OCI-LY7 (cell line): ENCODE measurements around the gene PAX2.

Source experiments
- EZH2phosphoT487 ChIP-seq: fragments of 200-600 bp; sonication (generic); IDR thresholded peaks from 2 replicates; pipeline ENCODE4 v1.6.1; 2018; ENCODE audit warnings: low read depth, borderline replicate concordance, mild to moderate bottlenecking, mixed run types, antibody characterized with exemption, low read length, moderate library complexity, mixed read lengths
- TF ChIP-seq, protein P1 (sequence below): fragments of 200-600 bp; sonication (generic); conservative IDR thresholded peaks from 2 replicates; pipeline ENCODE4 v1.5.1; 2014; ENCODE audit warnings: mild to moderate bottlenecking, antibody characterized with exemption, low read length, moderate library complexity, mixed read lengths

DNA sequence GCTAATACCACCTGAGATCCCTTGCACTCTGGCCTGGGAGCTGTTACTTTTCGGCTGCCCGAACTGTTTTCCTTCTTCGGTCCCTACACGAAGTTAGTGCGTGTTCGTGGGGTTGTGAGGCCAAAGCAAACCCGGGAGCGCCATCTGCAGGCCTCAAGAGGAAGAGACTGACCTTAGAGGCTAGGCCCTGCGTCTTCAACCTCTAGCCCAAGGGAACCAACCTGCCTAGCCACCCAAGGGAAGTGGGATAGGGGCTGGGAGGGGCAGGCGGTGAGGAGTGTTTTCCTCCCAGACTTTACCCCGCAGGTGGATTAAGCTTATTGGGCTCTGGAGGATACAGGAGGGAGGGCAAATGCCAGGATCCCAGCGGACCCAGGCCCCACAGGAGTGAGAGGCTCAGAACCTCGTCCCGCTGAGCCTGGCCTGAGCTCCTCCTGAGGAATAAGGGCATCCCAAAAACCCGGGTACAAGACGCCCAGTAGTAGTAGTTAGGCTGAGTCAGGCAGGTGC is 1.7 kb upstream of the PAX2 start:
- TF ChIP-seq, protein P1, sequence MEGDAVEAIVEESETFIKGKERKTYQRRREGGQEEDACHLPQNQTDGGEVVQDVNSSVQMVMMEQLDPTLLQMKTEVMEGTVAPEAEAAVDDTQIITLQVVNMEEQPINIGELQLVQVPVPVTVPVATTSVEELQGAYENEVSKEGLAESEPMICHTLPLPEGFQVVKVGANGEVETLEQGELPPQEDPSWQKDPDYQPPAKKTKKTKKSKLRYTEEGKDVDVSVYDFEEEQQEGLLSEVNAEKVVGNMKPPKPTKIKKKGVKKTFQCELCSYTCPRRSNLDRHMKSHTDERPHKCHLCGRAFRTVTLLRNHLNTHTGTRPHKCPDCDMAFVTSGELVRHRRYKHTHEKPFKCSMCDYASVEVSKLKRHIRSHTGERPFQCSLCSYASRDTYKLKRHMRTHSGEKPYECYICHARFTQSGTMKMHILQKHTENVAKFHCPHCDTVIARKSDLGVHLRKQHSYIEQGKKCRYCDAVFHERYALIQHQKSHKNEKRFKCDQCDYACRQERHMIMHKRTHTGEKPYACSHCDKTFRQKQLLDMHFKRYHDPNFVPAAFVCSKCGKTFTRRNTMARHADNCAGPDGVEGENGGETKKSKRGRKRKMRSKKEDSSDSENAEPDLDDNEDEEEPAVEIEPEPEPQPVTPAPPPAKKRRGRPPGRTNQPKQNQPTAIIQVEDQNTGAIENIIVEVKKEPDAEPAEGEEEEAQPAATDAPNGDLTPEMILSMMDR = peak; percentile 85
- no peak for TF ChIP-seq EZH2phosphoT487
